ENCODE results near the gene MMP3.

The MMP3 gene

GRCh38 chr11:102836290-102836875 is 7.0 kb downstream of the MMP3 start:
- Histone ChIP-seq H3K4me2 (ENCODE audit: low read length) (no peak overlapping the region), H3F3A (ENCODE audit: insufficient read depth, low read length) (no peaks in the 10 kb centered on the region)

GRCh38 chr11:102833731-102834130 is 9.7 kb downstream of the MMP3 start:
- Histone ChIP-seq H3K27me3 (ENCODE audit: insufficient read depth, low read length) (no peaks in the 10 kb centered on the region; the same call in 1 of the 2 replicates), H3K4me3 (ENCODE audit: low read depth, low read length, poor library complexity, severe bottlenecking) (no peak overlapping the region), H3K4me1 (ENCODE audit: insufficient read depth, low read length, severe bottlenecking) (no peaks in the 10 kb centered on the region), H3F3A (ENCODE audit: insufficient read depth, low read length) (no peaks in the 10 kb centered on the region), H4K20me1 (ENCODE audit: insufficient read depth, low read length) (no peaks in the 10 kb centered on the region), H3K9me2 (ENCODE audit: low read depth, low read length) (no peaks in the 10 kb centered on the region), H3K79me2 (ENCODE audit: insufficient read depth, low read length) (no peaks in the 10 kb centered on the region), H3K9ac (ENCODE audit: low read length) (no peak overlapping the region), H3K27ac (ENCODE audit: low read depth, low read length, poor library complexity, severe bottlenecking) (no peak overlapping the region), H2AFZ (ENCODE audit: low read length) (no peak overlapping the region), H3K36me3 (ENCODE audit: insufficient read depth, low read length) (no peaks in the 10 kb centered on the region), H3K9me3 (ENCODE audit: low read length) (no peaks in the 10 kb centered on the region), H3K4me2 (ENCODE audit: low read length) (no peak overlapping the region)
- TF ChIP-seq EZH2 (IDR thresholded peaks at IDR 0.05; ENCODE audit: borderline replicate concordance, low read length) (no peak), CTCF (IDR thresholded peaks at IDR 0.05; ENCODE audit: low read length) (no peak)

More at GRCh38 chr11:102836290-102836875, 7.0 kb downstream of the MMP3 start:
- H3K27me3 ChIP-seq (ENCODE audit: insufficient read depth, low read length): no peaks in the 10 kb centered on the region; the same call in 1 of the 2 replicates
- H3K9me2 ChIP-seq (ENCODE audit: low read depth, low read length): no peaks in the 10 kb centered on the region
- no peak overlapping the region for H3K9ac ChIP-seq (ENCODE audit: low read length)
- no peaks in the 10 kb centered on the region for H3K79me2 ChIP-seq (ENCODE audit: insufficient read depth, low read length)
- no peak overlapping the region for H3K4me3 ChIP-seq (ENCODE audit: low read depth, low read length, poor library complexity, severe bottlenecking)
- no peaks in the 10 kb centered on the region for H3K4me1 ChIP-seq (ENCODE audit: insufficient read depth, low read length, severe bottlenecking)
- H3K36me3 ChIP-seq (ENCODE audit: insufficient read depth, low read length): no peaks in the 10 kb centered on the region
- no peaks in the 10 kb centered on the region for H4K20me1 ChIP-seq (ENCODE audit: insufficient read depth, low read length)
- TF ChIP-seq CTCF (IDR thresholded peaks at IDR 0.05; ENCODE audit: low read length): no peak
- TF ChIP-seq EZH2 (IDR thresholded peaks at IDR 0.05; ENCODE audit: borderline replicate concordance, low read length): no peak
- H3K27ac ChIP-seq (ENCODE audit: low read depth, low read length, poor library complexity, severe bottlenecking): no peak overlapping the region
- no peaks in the 10 kb centered on the region for H3K9me3 ChIP-seq (ENCODE audit: low read length)
- no peak overlapping the region for H2AFZ ChIP-seq (ENCODE audit: low read length)

DNA sequence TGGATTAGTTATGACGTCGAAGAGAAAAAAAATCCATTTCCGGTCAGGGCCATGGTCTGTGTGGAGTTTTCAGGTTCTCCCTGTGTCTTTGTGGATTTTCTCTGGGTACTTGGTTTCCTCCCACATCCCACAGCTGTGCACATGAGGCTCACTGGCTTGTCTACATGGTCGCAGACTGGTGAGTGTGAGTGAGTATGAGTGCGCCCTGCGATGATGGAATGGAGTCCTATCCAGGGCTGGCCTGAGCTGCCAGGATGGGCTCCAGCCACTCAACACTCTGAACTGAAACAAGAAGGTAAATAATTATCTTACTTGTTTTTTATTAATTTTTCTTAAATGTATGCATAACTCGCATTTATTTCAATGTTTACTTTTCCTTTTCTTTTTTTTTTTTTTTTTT is 10.8 kb downstream of the MMP3 start:
- Histone ChIP-seq H3K27me3 (ENCODE audit: insufficient read depth, low read length) (no peaks in the 10 kb centered on the region; the same call in 1 of the 2 replicates), H3K27ac (ENCODE audit: low read depth, low read length, poor library complexity, severe bottlenecking) (no peak overlapping the region)
- TF ChIP-seq CTCF (IDR thresholded peaks at IDR 0.05; ENCODE audit: low read length): no peak
- TF ChIP-seq EZH2 (IDR thresholded peaks at IDR 0.05; ENCODE audit: borderline replicate concordance, low read length): no peak

More for the DNA sequence above, 10.8 kb downstream of the MMP3 start:
- H2AFZ ChIP-seq (ENCODE audit: low read length): no peak overlapping the region
- no peaks in the 10 kb centered on the region for H3K36me3 ChIP-seq (ENCODE audit: insufficient read depth, low read length)
- no peaks in the 10 kb centered on the region for H3F3A ChIP-seq (ENCODE audit: insufficient read depth, low read length)
- no peaks in the 10 kb centered on the region for H3K4me1 ChIP-seq (ENCODE audit: insufficient read depth, low read length, severe bottlenecking)
- no peak overlapping the region for H3K4me3 ChIP-seq (ENCODE audit: low read depth, low read length, poor library complexity, severe bottlenecking)
- no peaks in the 10 kb centered on the region for H4K20me1 ChIP-seq (ENCODE audit: insufficient read depth, low read length)
- H3K4me2 ChIP-seq (ENCODE audit: low read length): no peak overlapping the region
- no peaks in the 10 kb centered on the region for H3K9me3 ChIP-seq (ENCODE audit: low read length)
- no peaks in the 10 kb centered on the region for H3K79me2 ChIP-seq (ENCODE audit: insufficient read depth, low read length)
- H3K9ac ChIP-seq (ENCODE audit: low read length): no peak overlapping the region
- H3K9me2 ChIP-seq (ENCODE audit: low read depth, low read length): no peaks in the 10 kb centered on the region
